Measurements from ENCODE around the gene HSPB2.

GRCh38 chr11:111944139-111944538 lies 31.6 kb downstream of the HSPB2 start:
- TF ChIP-seq BHLHE40 (IDR thresholded peaks at IDR 0.05; ENCODE audit: borderline replicate concordance): no peak
- TF ChIP-seq FOXA1 (IDR thresholded peaks at IDR 0.05): no peak
- no peak for TF ChIP-seq FOXK2 (IDR thresholded peaks at IDR 0.05)
- no peak for TF ChIP-seq CTBP1 (IDR thresholded peaks at IDR 0.05; ENCODE audit: borderline replicate concordance)
- no peak for TF ChIP-seq TARDBP (IDR thresholded peaks at IDR 0.05)
- no peak for TF ChIP-seq SUZ12 (IDR thresholded peaks at IDR 0.05)
- no peak for TF ChIP-seq FOXM1 (IDR thresholded peaks at IDR 0.05; ENCODE audit: borderline replicate concordance)
- no peak for TF ChIP-seq SP1 (IDR thresholded peaks at IDR 0.05)
- no peak for TF ChIP-seq HDGF (IDR thresholded peaks at IDR 0.05; ENCODE audit: borderline replicate concordance)
- no peak for TF ChIP-seq ELF4 (IDR thresholded peaks at IDR 0.05)

Data from HEK293T (cell line).